SK-N-SH (cell line): Measurements from ENCODE around the gene TRAF1. TPM values are rescaled to one million over a fixed set of nuclear protein-coding genes. Genes with fewer than 3 reads are reported as not detected.

ENCODE experiments used
- CHD2 ChIP-seq: fragments of 150-350 bp; IDR thresholded peaks from 2 replicates; pipeline ENCODE4 v1.6.1; 2018; ENCODE audit warnings: low read length; ENCODE audit not compliant: partially characterized antibody
- ELF1 ChIP-seq: IDR thresholded peaks from 2 replicates; pipeline ENCODE4 v1.4.0; 2012
- EP300 ChIP-seq, 2 experiments: IDR thresholded peaks; 2 replicates each; pipeline versions ENCODE4 v1.4.0 to v1.6.1; 2012; ENCODE audit warnings: borderline replicate concordance in 1 of 2, low read depth in 1 of 2, low read length in 1 of 2
- FOXJ3 ChIP-seq: sonication (generic); formaldehyde crosslinking; IDR thresholded peaks from 2 replicates; pipeline ENCODE4 v1.5.1; 2020; ENCODE audit warnings: mild to moderate bottlenecking, missing genetic modification reagents
- IRF3 ChIP-seq: fragments of 150-350 bp; IDR thresholded peaks from 2 replicates; pipeline ENCODE4 v1.6.1; 2016; ENCODE audit warnings: mild to moderate bottlenecking, low read depth, low read length
- JUND ChIP-seq: IDR thresholded peaks from 2 replicates; pipeline ENCODE4 v1.4.0; 2012
- MAX ChIP-seq: IDR thresholded peaks from 2 replicates; pipeline ENCODE4 v1.4.0; 2012; ENCODE audit warnings: low read depth
- MEF2A ChIP-seq: IDR thresholded peaks from 2 replicates; pipeline ENCODE4 v1.4.0; 2012; ENCODE audit warnings: low read depth, borderline replicate concordance
- PBX3 ChIP-seq: IDR thresholded peaks from 2 replicates; pipeline ENCODE4; 2012
- POLR2AphosphoS5 ChIP-seq: IDR thresholded peaks from 2 replicates; pipeline ENCODE4 v1.6.1; 2012; ENCODE audit warnings: low read depth, low read length
- RAD21 ChIP-seq: IDR thresholded peaks from 2 replicates; pipeline ENCODE4 v1.6.1; 2012; ENCODE audit warnings: mild to moderate bottlenecking, low read length
- RCOR1 ChIP-seq: fragments of 150-350 bp; IDR thresholded peaks from 2 replicates; pipeline ENCODE4 v1.6.1; 2017; ENCODE audit warnings: antibody characterized with exemption, low read length
- REST ChIP-seq: IDR thresholded peaks from 2 replicates; pipeline ENCODE4 v1.6.1; 2012; ENCODE audit warnings: mild to moderate bottlenecking, low read depth, low read length, moderate library complexity
- RFX5 ChIP-seq: IDR thresholded peaks from 2 replicates; pipeline ENCODE4 v1.6.1; 2012; ENCODE audit warnings: mild to moderate bottlenecking, improper control_type of control experiment, low read length
- SIN3A ChIP-seq: IDR thresholded peaks from 2 replicates; pipeline ENCODE4 v1.6.1; 2012; ENCODE audit warnings: low read depth, mild to moderate bottlenecking, low read length, moderate library complexity, borderline replicate concordance
- SMC3 ChIP-seq: IDR thresholded peaks from 2 replicates; pipeline ENCODE4 v1.6.1; 2012; ENCODE audit warnings: low read depth, low read length, improper control_type of control experiment
- TAF1 ChIP-seq: IDR thresholded peaks from 2 replicates; pipeline ENCODE4 v1.6.1; 2012; ENCODE audit warnings: low read depth, mild to moderate bottlenecking, low read length, moderate library complexity, borderline replicate concordance
- TCF12 ChIP-seq: IDR thresholded peaks from 2 replicates; pipeline ENCODE4 v1.4.0; 2012
- TEAD4 ChIP-seq: IDR thresholded peaks from 2 replicates; pipeline ENCODE4 v1.4.0; 2012; ENCODE audit warnings: mild to moderate bottlenecking, borderline replicate concordance; ENCODE audit not compliant: insufficient read depth
- YY1 ChIP-seq: IDR thresholded peaks from 2 replicates; pipeline ENCODE4 v1.4.0; 2012; ENCODE audit warnings: low read depth, mild to moderate bottlenecking
- polyA plus RNA-seq, 3 experiments: library from polyadenylated mRNA; depleted of rRNA; stranded (reverse); fragments of >200 nt; gene quantifications; 2 replicates each; pipeline ENCODE4 v1.2.3, GENCODE V29; 2012
- TF ChIP-seq, protein P1 (sequence below): fragments of 200-600 bp; sonication (generic); IDR thresholded peaks from 2 replicates; pipeline ENCODE4 v1.6.1; 2017; ENCODE audit warnings: antibody characterized with exemption, mild to moderate bottlenecking, moderate library complexity
- TF ChIP-seq, protein P2 (sequence below): IDR thresholded peaks from 2 replicates; pipeline ENCODE4 v1.4.0; 2012; ENCODE audit warnings: low read depth, borderline replicate concordance

Gene TRAF1
- polyA plus RNA-seq, 1 of the 3 experiments (the other 2 are of a cell fraction): 1.2 TPM

- TF ChIP-seq POLR2AphosphoS5 (peak; percentile 22; the same call in 1 of the 2 replicates), PBX3 (peak; percentile 43; the same call in 1 of the 2 replicates), TEAD4 (peak; percentile 60; the same call in 1 of the 2 replicates), REST (0 out of 2 replicates have a peak, but pooled peaks have one; percentile 6), SIN3A (peak; percentile 57; the same call in 1 of the 2 replicates), EP300 (IDR thresholded peaks at IDR 0.05; ENCODE audit: borderline replicate concordance in 1 of 2, low read depth in 1 of 2, low read length in 1 of 2) (peak in 1 of 2 experiments; percentile 66; a peak in 3 of 4 replicates), SMC3 (peak; percentile 97), RAD21 (peak; percentile 93), MAX (no peak; the same call in none of the 2 replicates), RCOR1 (no peak; the same call in 1 of the 2 replicates), TAF1 (no peak), TCF12 (peak; percentile 64), YY1 (no peak), FOXJ3 (CRISPR knock-in tag) (no peak), JUND (peak; percentile 52; the same call in 1 of the 2 replicates), CHD2 (peak; percentile 82), MEF2A (no peak; the same call in 1 of the 2 replicates), IRF3 (no peak), ELF1 (no peak), RFX5 (0 out of 2 replicates have a peak, but pooled peaks have one; percentile 33)
- TF ChIP-seq, protein P1, sequence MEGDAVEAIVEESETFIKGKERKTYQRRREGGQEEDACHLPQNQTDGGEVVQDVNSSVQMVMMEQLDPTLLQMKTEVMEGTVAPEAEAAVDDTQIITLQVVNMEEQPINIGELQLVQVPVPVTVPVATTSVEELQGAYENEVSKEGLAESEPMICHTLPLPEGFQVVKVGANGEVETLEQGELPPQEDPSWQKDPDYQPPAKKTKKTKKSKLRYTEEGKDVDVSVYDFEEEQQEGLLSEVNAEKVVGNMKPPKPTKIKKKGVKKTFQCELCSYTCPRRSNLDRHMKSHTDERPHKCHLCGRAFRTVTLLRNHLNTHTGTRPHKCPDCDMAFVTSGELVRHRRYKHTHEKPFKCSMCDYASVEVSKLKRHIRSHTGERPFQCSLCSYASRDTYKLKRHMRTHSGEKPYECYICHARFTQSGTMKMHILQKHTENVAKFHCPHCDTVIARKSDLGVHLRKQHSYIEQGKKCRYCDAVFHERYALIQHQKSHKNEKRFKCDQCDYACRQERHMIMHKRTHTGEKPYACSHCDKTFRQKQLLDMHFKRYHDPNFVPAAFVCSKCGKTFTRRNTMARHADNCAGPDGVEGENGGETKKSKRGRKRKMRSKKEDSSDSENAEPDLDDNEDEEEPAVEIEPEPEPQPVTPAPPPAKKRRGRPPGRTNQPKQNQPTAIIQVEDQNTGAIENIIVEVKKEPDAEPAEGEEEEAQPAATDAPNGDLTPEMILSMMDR: peak; percentile 98
- TF ChIP-seq, protein P2, sequence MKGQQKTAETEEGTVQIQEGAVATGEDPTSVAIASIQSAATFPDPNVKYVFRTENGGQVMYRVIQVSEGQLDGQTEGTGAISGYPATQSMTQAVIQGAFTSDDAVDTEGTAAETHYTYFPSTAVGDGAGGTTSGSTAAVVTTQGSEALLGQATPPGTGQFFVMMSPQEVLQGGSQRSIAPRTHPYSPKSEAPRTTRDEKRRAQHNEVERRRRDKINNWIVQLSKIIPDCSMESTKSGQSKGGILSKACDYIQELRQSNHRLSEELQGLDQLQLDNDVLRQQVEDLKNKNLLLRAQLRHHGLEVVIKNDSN: no peak
Measured at GRCh38 chr9:120936011-120936763, 9.6 kb upstream of the TRAF1 start (continued).
